Epithelial cell of umbilical artery (primary cell): ENCODE results near the gene MMP11. TPM values are rescaled to one million over a fixed set of nuclear protein-coding genes. Genes with fewer than 3 reads are reported as not detected.

Source experiments
- total RNA-seq: library from RNA; depleted of rRNA; stranded (reverse); fragments of >200 nt; gene quantifications from 2 replicates; pipeline ENCODE4 v1.2.3, GENCODE V29; 2014

MMP11 gene, protein sequence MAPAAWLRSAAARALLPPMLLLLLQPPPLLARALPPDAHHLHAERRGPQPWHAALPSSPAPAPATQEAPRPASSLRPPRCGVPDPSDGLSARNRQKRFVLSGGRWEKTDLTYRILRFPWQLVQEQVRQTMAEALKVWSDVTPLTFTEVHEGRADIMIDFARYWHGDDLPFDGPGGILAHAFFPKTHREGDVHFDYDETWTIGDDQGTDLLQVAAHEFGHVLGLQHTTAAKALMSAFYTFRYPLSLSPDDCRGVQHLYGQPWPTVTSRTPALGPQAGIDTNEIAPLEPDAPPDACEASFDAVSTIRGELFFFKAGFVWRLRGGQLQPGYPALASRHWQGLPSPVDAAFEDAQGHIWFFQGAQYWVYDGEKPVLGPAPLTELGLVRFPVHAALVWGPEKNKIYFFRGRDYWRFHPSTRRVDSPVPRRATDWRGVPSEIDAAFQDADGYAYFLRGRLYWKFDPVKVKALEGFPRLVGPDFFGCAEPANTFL
- total RNA-seq, result 9.4 and 13.3 TPM in 2 replicates

DNA sequence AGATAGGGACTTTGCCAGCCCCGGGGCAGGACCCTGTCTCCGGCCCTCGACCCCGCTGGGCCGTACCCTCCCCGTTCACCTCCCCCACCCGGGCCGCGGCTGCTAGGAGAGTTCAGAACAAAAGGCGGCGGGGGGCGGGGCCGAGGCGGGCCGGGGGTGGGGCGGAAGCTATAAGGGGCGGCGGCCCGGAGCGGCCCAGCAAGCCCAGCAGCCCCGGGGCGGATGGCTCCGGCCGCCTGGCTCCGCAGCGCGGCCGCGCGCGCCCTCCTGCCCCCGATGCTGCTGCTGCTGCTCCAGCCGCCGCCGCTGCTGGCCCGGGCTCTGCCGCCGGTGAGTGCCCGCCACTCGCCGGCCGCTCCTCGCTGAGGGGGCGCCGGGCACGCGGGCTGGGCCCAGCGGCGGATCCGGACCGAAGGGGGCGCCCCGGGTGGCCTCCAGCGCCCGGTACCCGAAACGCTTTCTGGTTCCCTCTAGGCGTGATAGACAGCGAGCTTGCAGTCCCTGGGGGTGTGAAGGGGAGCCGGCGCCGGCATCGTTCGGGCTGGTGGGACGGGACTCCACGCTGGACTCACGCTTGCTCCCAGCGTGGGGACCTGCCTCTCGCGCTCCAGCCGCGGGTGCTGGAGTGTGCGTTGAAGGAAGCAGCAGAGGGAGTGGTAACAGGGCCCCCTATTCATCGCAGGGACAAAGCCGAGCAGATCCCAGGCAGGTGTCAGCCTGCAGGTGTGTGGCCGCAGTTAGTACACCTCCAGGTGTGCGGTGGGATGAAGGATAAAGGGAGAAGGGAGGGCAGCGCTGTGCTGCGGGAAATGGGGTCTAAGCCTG is at the start of gene MMP11:
Gene MMP11 (plus strand): TSS at position 201 of the 825 bp plus-strand sequence. CDS start 22 bp downstream, at position 223.

DNA sequence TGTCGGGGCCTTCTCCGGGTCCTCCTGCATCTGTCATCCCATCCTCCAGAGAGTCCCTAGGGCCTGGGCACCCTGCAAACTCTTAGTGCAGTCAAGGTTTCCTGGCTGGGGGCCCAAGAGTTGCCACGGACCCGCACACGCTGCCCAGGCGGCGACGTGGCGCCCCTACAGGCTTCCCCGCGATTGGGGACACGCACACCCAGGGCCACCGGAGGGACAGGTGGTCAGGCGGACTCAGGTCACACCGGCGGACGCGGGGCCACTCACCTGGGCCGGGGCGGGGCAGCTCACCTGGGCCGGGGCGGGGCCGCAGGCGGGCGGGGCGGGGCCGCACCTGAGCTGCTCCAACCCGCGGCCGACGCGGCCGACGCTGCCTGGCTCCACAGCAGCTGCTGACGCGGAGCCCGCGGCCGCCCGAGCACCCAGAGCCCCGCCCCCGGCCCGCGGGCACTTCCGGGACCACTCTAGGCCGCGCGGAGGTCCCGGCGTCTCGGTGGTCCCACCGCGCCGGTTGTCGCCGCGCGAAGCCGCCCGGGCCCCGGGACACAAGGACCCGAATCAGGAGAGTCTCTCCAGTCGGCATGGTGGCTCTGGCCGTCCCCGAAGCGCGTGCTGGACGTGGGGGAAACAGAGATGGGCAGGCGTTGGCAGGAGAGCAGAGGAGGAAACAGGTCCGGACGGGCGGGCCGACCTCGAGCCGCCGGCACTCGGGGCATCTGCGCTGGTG is 21.8 kb upstream of the MMP11 start, which contains the start of gene ZNF70:
Gene ZNF70 (minus strand): TSS at position 399 of the 727 bp plus-strand sequence. CDS start 5,972 bp downstream, outside the sequence.

DNA sequence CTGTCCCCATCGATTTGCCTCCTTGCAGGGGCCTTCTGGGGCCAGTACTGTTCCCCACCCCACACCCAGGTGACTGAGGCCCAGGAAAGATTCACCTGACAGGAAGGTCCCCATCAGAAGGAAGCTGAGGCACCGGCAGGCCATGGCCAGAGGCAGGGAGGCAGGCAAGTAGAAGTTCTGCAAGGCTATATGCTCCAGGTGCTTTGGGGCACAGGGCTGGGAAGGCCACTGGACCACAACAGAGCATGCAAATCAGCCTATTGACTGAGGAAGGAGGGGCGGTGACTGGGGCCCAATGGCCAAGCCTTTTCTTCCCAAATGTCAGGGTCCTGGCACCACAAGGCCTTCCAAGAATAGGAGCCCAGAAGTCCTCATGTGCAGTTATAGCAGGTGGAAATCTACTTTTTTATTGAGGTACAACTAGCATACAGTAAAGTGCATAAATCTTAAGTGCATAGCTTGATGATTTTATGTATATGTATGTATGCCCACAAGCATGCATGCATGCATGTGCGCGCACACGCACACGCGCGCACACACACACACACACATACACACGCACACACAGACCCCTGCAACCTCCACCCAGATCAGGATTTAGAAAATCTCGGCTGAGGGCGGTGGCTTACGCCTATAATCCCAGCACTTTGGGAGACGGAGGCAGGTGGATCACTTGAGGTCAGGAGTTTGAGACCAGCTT is 18.3 kb upstream of the MMP11 start, which contains the start of gene VPREB3:
Gene VPREB3 (minus strand): TSS at position 206 of the 700 bp plus-strand sequence. CDS start 62 bp downstream, at position 144.

DNA sequence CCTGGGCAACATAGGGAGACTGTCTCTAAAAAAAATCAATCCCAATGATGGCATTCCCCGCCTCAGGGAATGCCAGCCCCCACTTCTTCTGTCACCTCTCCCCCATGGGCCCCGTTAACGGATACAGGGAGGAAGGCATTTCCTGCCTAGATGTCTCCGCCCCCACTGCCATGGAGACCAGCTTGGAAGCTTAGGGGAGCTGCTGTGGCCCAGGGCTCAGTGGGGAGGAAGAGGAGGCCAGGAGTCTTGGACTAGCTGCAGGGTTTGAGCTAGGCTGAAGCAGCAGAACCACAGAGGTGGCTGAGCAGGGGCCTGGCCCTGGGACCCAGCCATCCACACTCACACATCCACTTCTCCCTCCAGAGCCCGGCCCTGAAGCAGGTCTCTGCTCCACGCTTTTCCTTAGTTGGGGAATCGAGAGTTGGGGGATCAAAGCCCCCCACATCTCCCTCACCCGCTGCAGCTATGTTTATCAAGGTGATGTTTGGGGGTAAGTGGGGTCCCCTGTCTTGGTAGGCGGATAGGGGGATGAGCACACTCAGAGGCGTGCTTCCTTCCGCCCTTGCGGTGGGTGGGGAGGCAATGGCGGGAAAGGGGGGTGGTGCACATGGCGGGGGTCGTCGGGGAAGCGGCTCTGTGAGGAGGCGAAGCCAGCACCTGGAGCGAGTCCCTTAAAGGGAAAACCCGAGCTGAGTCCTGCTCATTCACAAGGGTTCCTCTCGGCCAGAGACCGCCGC is 9.6 kb upstream of the MMP11 start, which contains the start of gene C22orf15:
Gene C22orf15 (plus strand): TSS at position 149 of the 737 bp plus-strand sequence. CDS start 317 bp downstream, at position 466.

DNA sequence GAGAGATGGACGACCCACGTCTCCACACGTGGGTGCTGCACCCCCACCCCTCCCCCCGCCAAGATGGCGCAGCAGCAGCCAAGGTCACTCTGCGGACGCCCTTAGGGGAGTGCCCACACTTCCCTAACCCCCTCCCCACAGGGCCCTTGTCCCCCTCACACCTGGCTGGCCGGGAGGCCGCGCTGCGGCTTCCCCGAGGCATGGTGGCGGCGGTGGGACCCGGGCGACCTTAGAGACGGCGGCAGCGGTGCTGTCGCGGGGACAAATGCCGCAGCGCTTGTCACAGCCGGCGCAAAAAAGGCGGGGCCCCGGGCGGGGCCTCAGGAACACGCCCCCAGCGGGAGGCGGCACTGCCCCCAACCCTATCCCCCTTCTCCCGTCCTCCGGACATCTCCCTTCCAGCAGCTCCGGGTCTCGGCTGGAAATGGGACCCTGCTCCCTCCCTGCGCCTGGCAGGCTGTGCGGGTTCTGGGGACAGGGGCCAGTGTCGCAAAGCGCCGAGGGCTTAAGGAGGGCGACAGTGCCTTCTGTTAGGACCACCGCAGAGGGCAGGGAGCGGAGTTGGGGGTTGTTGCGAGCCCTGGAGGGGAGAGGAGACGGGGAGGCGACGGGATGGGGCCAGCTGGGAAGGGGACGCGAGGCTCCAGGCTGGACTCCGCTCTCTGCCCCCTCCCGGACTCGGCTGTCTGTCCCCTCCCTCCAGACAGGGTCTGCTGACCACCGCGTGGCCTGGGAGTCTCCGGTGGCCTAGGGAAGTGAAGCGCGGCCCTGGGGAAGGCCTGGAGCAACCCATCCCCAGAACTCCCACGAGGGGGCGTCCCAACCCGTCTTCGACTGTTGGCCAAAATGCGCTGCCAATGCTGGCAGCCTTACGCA is 4.7 kb upstream of the MMP11 start, which contains the start of gene CHCHD10:
Gene CHCHD10 (minus strand): TSS at position 300 of the 876 bp plus-strand sequence. CDS start 98 bp downstream, at position 202.

DNA sequence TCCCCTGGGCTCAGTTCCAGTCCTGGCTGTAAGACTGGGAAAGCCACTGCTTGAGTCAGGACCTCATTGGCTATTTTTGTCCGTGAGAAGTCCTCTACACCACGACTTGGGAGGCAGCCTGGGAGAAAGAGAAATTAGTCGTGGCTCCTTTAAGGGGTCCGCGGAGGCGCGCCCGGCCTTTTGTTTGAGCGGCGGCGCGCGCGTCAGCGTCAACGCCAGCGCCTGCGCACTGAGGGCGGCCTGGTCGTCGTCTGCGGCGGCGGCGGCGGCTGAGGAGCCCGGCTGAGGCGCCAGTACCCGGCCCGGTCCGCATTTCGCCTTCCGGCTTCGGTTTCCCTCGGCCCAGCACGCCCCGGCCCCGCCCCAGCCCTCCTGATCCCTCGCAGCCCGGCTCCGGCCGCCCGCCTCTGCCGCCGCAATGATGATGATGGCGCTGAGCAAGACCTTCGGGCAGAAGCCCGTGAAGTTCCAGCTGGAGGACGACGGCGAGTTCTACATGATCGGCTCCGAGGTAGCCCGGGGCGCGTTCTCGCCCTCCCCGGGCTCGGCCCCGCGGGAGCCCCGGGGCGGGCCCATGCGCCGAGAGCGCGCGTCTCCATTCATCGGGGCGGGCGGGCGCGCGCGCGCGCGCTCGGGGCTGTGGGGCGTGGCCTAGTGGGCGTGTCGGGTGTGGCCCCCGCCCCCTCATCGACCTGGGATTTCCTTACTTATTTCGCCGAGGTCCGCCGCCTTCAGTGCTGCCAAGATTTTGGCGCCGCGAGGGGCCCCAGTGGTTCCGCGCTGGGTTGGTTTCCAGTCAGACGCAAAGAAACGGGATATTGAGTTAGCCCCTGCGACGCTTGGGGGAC is 14.3 kb downstream of the MMP11 start, which contains the start of gene SMARCB1:
Gene SMARCB1 (plus strand): TSS at position 215 of the 848 bp plus-strand sequence. CDS start 204 bp downstream, at position 419.

Other genes with a start within 250 kb of the MMP11 start
- gene IGLL1, start 192.6 kb upstream of the MMP11 start, total RNA-seq, result not detected in 2 replicates
- not detected in 2 replicates for gene DRICH1, start 140.5 kb upstream of the MMP11 start, total RNA-seq
- gene RGL4, start 81.8 kb upstream of the MMP11 start, total RNA-seq, result not detected in 2 replicates
- 1.9 and 2.3 TPM in 2 replicates for gene ZNF70, start 21.7 kb upstream of the MMP11 start, total RNA-seq
- not detected in 2 replicates for gene VPREB3, start 18.4 kb upstream of the MMP11 start, total RNA-seq
- 0.46 and 0.97 TPM in 2 replicates for gene C22orf15, start 9.9 kb upstream of the MMP11 start, total RNA-seq
- gene CHCHD10, start 4.9 kb upstream of the MMP11 start, total RNA-seq, result 1.9 and 4.1 TPM in 2 replicates
- gene SMARCB1, start 14.1 kb downstream of the MMP11 start, total RNA-seq, result 23.3 and 30.5 TPM in 2 replicates
- gene DERL3, start 66.2 kb downstream of the MMP11 start, total RNA-seq, result 0.32 and 0.46 TPM in 2 replicates
- 2.9 and 5.5 TPM in 2 replicates for gene SLC2A11, start 85.0 kb downstream of the MMP11 start, total RNA-seq
- gene MIF, start 121.5 kb downstream of the MMP11 start, total RNA-seq, result 222 and 335 TPM in 2 replicates
- gene GSTT2B, start 188.3 kb downstream of the MMP11 start, total RNA-seq, result 1.3 and 9.6 TPM in 2 replicates
- 0.65 TPM in 1 of 2 replicates, not detected in the other for gene DDTL, start 194.0 kb downstream of the MMP11 start, total RNA-seq
- 42.1 and 146 TPM in 2 replicates for gene DDT, start 201.6 kb downstream of the MMP11 start, total RNA-seq
- gene GSTT2, start 207.3 kb downstream of the MMP11 start, total RNA-seq, result 1.2 TPM in 1 of 2 replicates, not detected in the other
- not detected in 2 replicates for gene GSTT4, start 232.6 kb downstream of the MMP11 start, total RNA-seq
- gene CABIN1, start 238.5 kb downstream of the MMP11 start, total RNA-seq, result 21.4 and 33.7 TPM in 2 replicates